IMR-90 (cell line): ENCODE results near the gene FMN2. TPM values are rescaled to one million over a fixed set of nuclear protein-coding genes. Genes with fewer than 3 reads are reported as not detected.

Source experiments
- ATAC-seq: fragments of 200-7000 bp; cut with Tn5 transposase; 2 replicates; pipeline ENCODE4 v1.9.1; 2020; ENCODE audit warnings: low read depth, mild to moderate bottlenecking, moderate library complexity
- BruUV-seq: library from RNA; stranded (reverse); fragments of 400-500 nt; replicated peaks from 2 replicates; lab custom pipeline; 2021; lab: Mats Ljungman, UMichigan
- CTCF ChIA-PET: fragments of 300-600 bp; formaldehyde crosslinking; extraction: SDS; loops from one replicate; lab custom pipeline; 2021; ENCODE audit warnings: antibody characterized with exemption; lab: Yijun Ruan, JAX
- POLR2A ChIA-PET: fragments of 300-600 bp; sonication (Branson Sonifier 250); formaldehyde crosslinking; loops from one replicate; lab custom pipeline; 2022; ENCODE audit warnings: antibody characterized with exemption; ENCODE audit not compliant: unreplicated experiment; lab: Charles Lee
- DNase-seq: peaks from one replicate; pipeline ENCODE4 v3.0.0; 2013
- H2AFZ ChIP-seq: replicated peaks from 2 replicates; pipeline ENCODE3; 2013; ENCODE audit warnings: low read length, mild to moderate bottlenecking; ENCODE audit not compliant: poor library complexity
- H2AK5ac ChIP-seq: 2 replicates; pipeline ENCODE4 v1.6.1; 2013; ENCODE audit warnings: low read depth, low read length, inconsistent platforms
- H2AK9ac ChIP-seq: replicated peaks from 2 replicates; pipeline ENCODE3; 2013; ENCODE audit warnings: mild to moderate bottlenecking, low read depth, low read length, moderate library complexity; ENCODE audit not compliant: poor library complexity
- H2BK120ac ChIP-seq: 2 replicates; pipeline ENCODE4 v1.6.1; 2013; ENCODE audit warnings: low read depth, low read length, inconsistent platforms
- H2BK15ac ChIP-seq: 3 replicates; pipeline ENCODE4 v1.6.1; 2013; ENCODE audit warnings: low read depth, low read length, inconsistent platforms
- H2BK20ac ChIP-seq: 2 replicates; pipeline ENCODE4 v1.6.1; 2013; ENCODE audit warnings: low read depth, mild to moderate bottlenecking, inconsistent platforms, low read length, moderate library complexity
- H2BK5ac ChIP-seq: 2 replicates; pipeline ENCODE4 v1.6.1; 2013; ENCODE audit warnings: mild to moderate bottlenecking, low read depth, low read length, inconsistent platforms; ENCODE audit not compliant: poor library complexity, severe bottlenecking
- H3K14ac ChIP-seq: replicated peaks from 2 replicates; pipeline ENCODE4 v1.6.1; 2013; ENCODE audit warnings: low read depth, low read length, inconsistent platforms
- H3K18ac ChIP-seq: 2 replicates; pipeline ENCODE4 v1.6.1; 2013; ENCODE audit warnings: low read depth, low read length, control low read depth
- H3K23ac ChIP-seq: 2 replicates; pipeline ENCODE4 v1.6.1; 2013; ENCODE audit warnings: low read depth, low read length, inconsistent platforms
- H3K27ac ChIP-seq: 2 replicates; pipeline ENCODE4 v1.5.1; 2013; ENCODE audit warnings: mild to moderate bottlenecking, control low read depth, low read length; ENCODE audit not compliant: insufficient read depth
- H3K27me3 ChIP-seq: 2 replicates; pipeline ENCODE4 v1.6.1; 2013; ENCODE audit warnings: low read length; ENCODE audit not compliant: control insufficient read depth, insufficient read depth
- H3K36me3 ChIP-seq: 2 replicates; pipeline ENCODE4 v1.6.1; 2013; ENCODE audit warnings: low read length, mixed read lengths; ENCODE audit not compliant: control insufficient read depth, insufficient read depth
- H3K4ac ChIP-seq: 2 replicates; pipeline ENCODE4 v1.6.1; 2013; ENCODE audit warnings: low read depth, low read length, inconsistent platforms
- H3K4me1 ChIP-seq: 2 replicates; pipeline ENCODE4 v1.6.1; 2013; ENCODE audit warnings: low read length, mixed read lengths; ENCODE audit not compliant: control insufficient read depth, insufficient read depth
- H3K4me2 ChIP-seq: 2 replicates; pipeline ENCODE4 v1.6.1; 2013; ENCODE audit warnings: low read depth, mild to moderate bottlenecking, control low read depth, low read length, moderate library complexity
- H3K4me3 ChIP-seq: 2 replicates; pipeline ENCODE4 v1.5.1; 2013; ENCODE audit warnings: low read depth, mild to moderate bottlenecking, control low read depth, low read length, moderate library complexity; ENCODE audit not compliant: insufficient read depth
- H3K56ac ChIP-seq: 2 replicates; pipeline ENCODE4 v1.6.1; 2013; ENCODE audit warnings: low read length, inconsistent platforms; ENCODE audit not compliant: insufficient read depth; ENCODE audit errors: extremely low read depth
- H3K79me1 ChIP-seq, 2 experiments: 2 replicates each; pipeline ENCODE4 v1.6.1; 2013; ENCODE audit warnings: low read length in 2 of 2, inconsistent platforms in 1 of 2, low read depth in 1 of 2
- H3K9ac ChIP-seq: 2 replicates; pipeline ENCODE4 v1.6.1; 2013; ENCODE audit warnings: low read depth, low read length, control low read depth
- H3K9me1 ChIP-seq: 2 replicates; pipeline ENCODE4 v1.6.1; 2013; ENCODE audit warnings: low read length, inconsistent platforms; ENCODE audit not compliant: insufficient read depth
- H3K9me3 ChIP-seq: 2 replicates; pipeline ENCODE4 v1.6.1; 2013; ENCODE audit warnings: low read length; ENCODE audit not compliant: control insufficient read depth, insufficient read depth
- H4K20me1 ChIP-seq: 2 replicates; pipeline ENCODE4 v1.6.1; 2013; ENCODE audit warnings: low read length, inconsistent platforms; ENCODE audit not compliant: insufficient read depth
- H4K5ac ChIP-seq: 2 replicates; pipeline ENCODE4 v1.6.1; 2013; ENCODE audit warnings: mild to moderate bottlenecking, low read depth, low read length, control low read depth
- H4K8ac ChIP-seq, 2 experiments: 2 replicates each; pipeline ENCODE4 v1.6.1; 2013; ENCODE audit warnings: low read depth in 2 of 2, low read length in 2 of 2, control low read depth in 1 of 2, inconsistent platforms in 1 of 2
- H4K91ac ChIP-seq: 2 replicates; pipeline ENCODE4 v1.6.1; 2013; ENCODE audit warnings: low read depth, low read length, inconsistent platforms; ENCODE audit not compliant: insufficient read depth
- CEBPB ChIP-seq: IDR thresholded peaks from 2 replicates; pipeline ENCODE4 v1.6.1; 2012; ENCODE audit warnings: low read depth, low read length, improper control_type of control experiment
- CHD1 ChIP-seq: IDR thresholded peaks from 2 replicates; pipeline ENCODE4 v1.6.1; 2012; ENCODE audit warnings: low read depth, low read length, improper control_type of control experiment
- FOS ChIP-seq: fragments of 150-350 bp; IDR thresholded peaks from 2 replicates; pipeline ENCODE4 v1.6.1; 2016; ENCODE audit warnings: low read depth, low read length
- MAZ ChIP-seq: IDR thresholded peaks from 2 replicates; pipeline ENCODE4 v1.6.1; 2012; ENCODE audit warnings: low read depth, mild to moderate bottlenecking, low read length, improper control_type of control experiment, moderate library complexity, borderline replicate concordance
- MXI1 ChIP-seq: IDR thresholded peaks from 2 replicates; pipeline ENCODE4 v1.6.1; 2012; ENCODE audit warnings: low read depth, mild to moderate bottlenecking, low read length, moderate library complexity, borderline replicate concordance
- NFE2L2 ChIP-seq: fragments of 150-350 bp; IDR thresholded peaks from 2 replicates; pipeline ENCODE4 v1.6.1; 2016; ENCODE audit warnings: low read depth, mild to moderate bottlenecking, low read length
- POLR2A ChIP-seq: IDR thresholded peaks from 2 replicates; pipeline ENCODE4 v1.6.1; 2012; ENCODE audit warnings: mild to moderate bottlenecking, low read depth, low read length
- RCOR1 ChIP-seq: IDR thresholded peaks from 2 replicates; pipeline ENCODE4 v1.6.1; 2012; ENCODE audit warnings: mild to moderate bottlenecking, low read length, improper control_type of control experiment; ENCODE audit not compliant: insufficient replicate concordance
- SMC3 ChIP-seq: fragments of 150-350 bp; IDR thresholded peaks from 2 replicates; pipeline ENCODE4 v1.6.1; 2016; ENCODE audit warnings: low read depth, mild to moderate bottlenecking, antibody characterized with exemption, low read length, moderate library complexity
- WGBS, 2 experiments: methylation state at CpG; one replicate each; pipeline versions ENCODE4 v1.1.5 to v1.1.7; 2013; ENCODE audit warnings: missing lambda C conversion rate in 2 of 2; ENCODE audit not compliant: insufficient read length in 1 of 2; ENCODE audit errors: extremely low coverage in 2 of 2; 5-methylcytosine and 5-hydroxymethylcytosine counted together
- dilution Hi-C: fragments of 300-500 bp; cut with HindIII; formaldehyde crosslinking; loops from one replicate; pipeline ENCODE4 v1.14.3; 2018; ENCODE audit warnings: low sequenced_read_pairs; ENCODE audit not compliant: unreplicated experiment
- in situ Hi-C: fragments of 300-500 bp; cut with MboI; formaldehyde crosslinking; loops from 3 replicates; pipeline ENCODE4 v1.14.3; 2019; ENCODE audit warnings: low sequenced_read_pairs, inconsistent platforms, mixed read lengths
- intact Hi-C: fragments of 100-400 bp; cut with micrococcal nuclease; formaldehyde crosslinking; loops from 2 replicates; pipeline ENCODE4 v1.10.0; 2022
- polyA plus RNA-seq, 3 experiments: library from polyadenylated mRNA; depleted of rRNA; stranded (reverse); fragments of >200 nt; gene quantifications; 2 replicates each; pipeline ENCODE4 v1.2.3, GENCODE V29; 2012; ENCODE audit warnings: low replicate concordance in 1 of 3
- total RNA-seq: library from RNA; depleted of rRNA; stranded (reverse); fragments of >200 nt; gene quantifications from 2 replicates; pipeline ENCODE4 v1.2.3, GENCODE V29; 2012
- TF ChIP-seq, protein P1 (sequence below): fragments of 150-350 bp; IDR thresholded peaks from 2 replicates; pipeline ENCODE4 v1.6.1; 2016; ENCODE audit warnings: low read depth, mild to moderate bottlenecking, low read length, moderate library complexity, borderline replicate concordance

FMN2 gene
- total and polyA plus RNA-seq, 2 of the 4 experiments (the other 2 are of a cell fraction), result 29.0 to 35.8 TPM

DNA sequence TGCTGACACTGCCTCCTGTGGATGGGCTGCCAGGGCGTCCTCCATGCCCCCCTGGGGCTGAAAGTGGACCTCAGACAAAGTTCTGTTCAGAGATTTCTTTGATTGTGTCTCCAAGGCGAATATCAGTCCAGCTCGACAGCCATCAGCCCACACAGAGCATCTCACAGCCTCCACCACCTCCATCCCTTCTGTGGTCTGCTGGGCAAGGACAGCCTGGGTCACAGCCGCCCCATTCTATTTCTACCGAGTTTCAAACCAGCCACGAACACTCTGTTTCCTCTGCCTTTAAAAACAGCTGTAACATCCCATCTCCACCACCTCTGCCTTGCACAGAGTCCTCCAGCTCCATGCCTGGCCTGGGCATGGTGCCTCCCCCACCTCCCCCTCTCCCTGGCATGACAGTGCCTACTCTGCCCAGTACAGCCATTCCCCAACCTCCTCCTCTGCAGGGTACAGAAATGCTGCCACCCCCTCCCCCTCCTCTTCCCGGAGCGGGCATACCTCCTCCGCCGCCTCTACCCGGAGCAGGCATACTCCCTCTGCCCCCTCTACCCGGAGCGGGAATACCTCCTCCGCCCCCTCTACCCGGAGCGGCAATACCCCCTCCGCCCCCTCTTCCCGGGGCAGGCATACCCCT lies 115.5 kb downstream of the FMN2 start:
- intact Hi-C loops (no loop called here), dilution Hi-C loops (loop anchor here (25.0 kb wide), 1 partner anchor 505 kb away; no protein-coding TSS in a partner anchor), in situ Hi-C loops (no loop called here)
- no peak overlapping the region for H3K14ac ChIP-seq
- H3K4me2 ChIP-seq, result no peak overlapping the region
- no peak overlapping the region for H2BK5ac ChIP-seq
- H3K18ac ChIP-seq, result no peak overlapping the region
- ChIA-PET CTCF (no interaction called here), POLR2A (no interaction called here)
- no peak for DNase-seq
- no peak overlapping the region for H2AK9ac ChIP-seq
- no peak overlapping the region for H4K5ac ChIP-seq
- H4K8ac ChIP-seq, result no peak overlapping the region
- H3K4ac ChIP-seq, result no peak overlapping the region
- peaks cover 8% of the 10 kb centered on the region for H3K36me3 ChIP-seq
- H3K79me1 ChIP-seq, result peaks cover 14 to 17% of the 10 kb centered on the region in 2 experiments
- no peak for ATAC-seq
- no peak for TF ChIP-seq POLR2A
- TF ChIP-seq, protein P1, sequence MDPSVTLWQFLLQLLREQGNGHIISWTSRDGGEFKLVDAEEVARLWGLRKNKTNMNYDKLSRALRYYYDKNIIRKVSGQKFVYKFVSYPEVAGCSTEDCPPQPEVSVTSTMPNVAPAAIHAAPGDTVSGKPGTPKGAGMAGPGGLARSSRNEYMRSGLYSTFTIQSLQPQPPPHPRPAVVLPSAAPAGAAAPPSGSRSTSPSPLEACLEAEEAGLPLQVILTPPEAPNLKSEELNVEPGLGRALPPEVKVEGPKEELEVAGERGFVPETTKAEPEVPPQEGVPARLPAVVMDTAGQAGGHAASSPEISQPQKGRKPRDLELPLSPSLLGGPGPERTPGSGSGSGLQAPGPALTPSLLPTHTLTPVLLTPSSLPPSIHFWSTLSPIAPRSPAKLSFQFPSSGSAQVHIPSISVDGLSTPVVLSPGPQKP, result no peak
- TF ChIP-seq CEBPB, result no peak
- no peak for TF ChIP-seq RCOR1
- no peak for TF ChIP-seq MAZ
- no peak for TF ChIP-seq NFE2L2
- TF ChIP-seq CHD1, result no peak
- no peak for TF ChIP-seq MXI1
- TF ChIP-seq FOS, result no peak
- TF ChIP-seq SMC3, result no peak
- 88% methylated on average over 6 of the region's 18 CpGs; no CpG with 5 or more reads in 1 of the 2 experiments for WGBS, 2 experiments
- no peaks in the 10 kb centered on the region for H3K27me3 ChIP-seq
- BruUV-seq, result TSS peak; percentile 56
- H4K91ac ChIP-seq, result no peak overlapping the region
- H3K27ac ChIP-seq, result no peak overlapping the region
- no peak overlapping the region for H3K4me3 ChIP-seq
- 0 out of 2 replicates have a peak, but pooled peaks cover 8% of the 10 kb centered on the region for H3K9me1 ChIP-seq
- H4K20me1 ChIP-seq, result no peaks in the 10 kb centered on the region
- no peak overlapping the region for H2BK15ac ChIP-seq
- H2BK20ac ChIP-seq, result no peak overlapping the region
- no peak overlapping the region for H3K9ac ChIP-seq
- H2AFZ ChIP-seq, result no peak overlapping the region
- no peak overlapping the region for H2AK5ac ChIP-seq
- H3K4me1 ChIP-seq, result peaks cover 9% of the 10 kb centered on the region
- no peak overlapping the region for H3K23ac ChIP-seq
- no peak overlapping the region for H2BK120ac ChIP-seq
- H3K56ac ChIP-seq, result no peak overlapping the region
- H3K9me3 ChIP-seq, result no peaks in the 10 kb centered on the region
